OCI-LY3 (cell line): Measurements from ENCODE around the gene SLC16A4.

Experiments
- H2AFZ ChIP-seq: fragments of 200-600, 300-600 bp; shearing (Covaris generic); 2 replicates; pipeline ENCODE4 v1.6.0; 2014; ENCODE audit warnings: antibody characterized with exemption, low read depth, low read length
- H3K27ac ChIP-seq: fragments of 200-600, 300-600 bp; sonication (generic); 2 replicates; pipeline ENCODE4 v1.5.1; 2014; ENCODE audit warnings: mild to moderate bottlenecking, low read length, moderate library complexity, mixed read lengths
- H3K27me3 ChIP-seq: fragments of 200-600, 300-600 bp; sonication (generic); 2 replicates; pipeline ENCODE4 v1.6.1; 2014; ENCODE audit warnings: low read depth, low read length, mixed read lengths
- H3K36me3 ChIP-seq: fragments of 200-600, 300-600 bp; sonication (generic); replicated peaks from 2 replicates; pipeline ENCODE3; 2014; ENCODE audit warnings: low read depth, low read length, mixed read lengths
- H3K4me1 ChIP-seq: fragments of 300-600, 200-600 bp; sonication (generic); 2 replicates; pipeline ENCODE4 v1.6.1; 2014; ENCODE audit warnings: low read length, mixed read lengths
- H3K4me2 ChIP-seq: fragments of 200-600, 300-600 bp; sonication (generic); 2 replicates; pipeline ENCODE4 v1.6.1; 2014; ENCODE audit warnings: low read length, mixed read lengths
- H3K4me3 ChIP-seq: fragments of 300-600, 200-600 bp; sonication (generic); 2 replicates; pipeline ENCODE4 v1.5.1; 2014; ENCODE audit warnings: antibody characterized with exemption, mild to moderate bottlenecking, low read length, moderate library complexity
- H3K79me2 ChIP-seq: fragments of 300-600, 200-600 bp; shearing (Covaris generic); 2 replicates; pipeline ENCODE4 v1.6.1; 2014; ENCODE audit warnings: mild to moderate bottlenecking, low read length, mixed read lengths
- H3K9ac ChIP-seq: fragments of 300-600, 200-600 bp; shearing (Covaris generic); 2 replicates; pipeline ENCODE4 v1.6.0; 2014; ENCODE audit warnings: mild to moderate bottlenecking, low read length, moderate library complexity
- H3K9me3 ChIP-seq: fragments of 200-600, 300-600 bp; shearing (Covaris generic); 2 replicates; pipeline ENCODE4 v1.6.1; 2014; ENCODE audit warnings: low read length, mixed read lengths; ENCODE audit not compliant: insufficient read depth
- H4K20me1 ChIP-seq: fragments of 200-600, 300-600 bp; sonication (generic); 2 replicates; pipeline ENCODE4 v1.6.1; 2016; ENCODE audit warnings: low read length, mixed read lengths; ENCODE audit not compliant: insufficient read depth
- EZH2phosphoT487 ChIP-seq: fragments of 200-600 bp; shearing (Covaris generic); IDR thresholded peaks from 2 replicates; pipeline ENCODE4 v1.6.1; 2018; ENCODE audit warnings: antibody characterized with exemption, mixed run types, low read depth
- TF ChIP-seq, protein P1 (sequence below): fragments of 200-600, 300-600 bp; sonication (generic); IDR thresholded peaks from 2 replicates; pipeline ENCODE4 v1.5.1; 2014; ENCODE audit warnings: antibody characterized with exemption, low read length, low read depth

Gene SLC16A4

GRCh38 chr1:110394493-110394820, 3.6 kb upstream of the SLC16A4 start:
- TF ChIP-seq, protein P1, sequence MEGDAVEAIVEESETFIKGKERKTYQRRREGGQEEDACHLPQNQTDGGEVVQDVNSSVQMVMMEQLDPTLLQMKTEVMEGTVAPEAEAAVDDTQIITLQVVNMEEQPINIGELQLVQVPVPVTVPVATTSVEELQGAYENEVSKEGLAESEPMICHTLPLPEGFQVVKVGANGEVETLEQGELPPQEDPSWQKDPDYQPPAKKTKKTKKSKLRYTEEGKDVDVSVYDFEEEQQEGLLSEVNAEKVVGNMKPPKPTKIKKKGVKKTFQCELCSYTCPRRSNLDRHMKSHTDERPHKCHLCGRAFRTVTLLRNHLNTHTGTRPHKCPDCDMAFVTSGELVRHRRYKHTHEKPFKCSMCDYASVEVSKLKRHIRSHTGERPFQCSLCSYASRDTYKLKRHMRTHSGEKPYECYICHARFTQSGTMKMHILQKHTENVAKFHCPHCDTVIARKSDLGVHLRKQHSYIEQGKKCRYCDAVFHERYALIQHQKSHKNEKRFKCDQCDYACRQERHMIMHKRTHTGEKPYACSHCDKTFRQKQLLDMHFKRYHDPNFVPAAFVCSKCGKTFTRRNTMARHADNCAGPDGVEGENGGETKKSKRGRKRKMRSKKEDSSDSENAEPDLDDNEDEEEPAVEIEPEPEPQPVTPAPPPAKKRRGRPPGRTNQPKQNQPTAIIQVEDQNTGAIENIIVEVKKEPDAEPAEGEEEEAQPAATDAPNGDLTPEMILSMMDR, result no peak
- TF ChIP-seq EZH2phosphoT487, result no peak
- H4K20me1 ChIP-seq, result no peaks in the 10 kb centered on the region
- no peaks in the 10 kb centered on the region for H3K4me1 ChIP-seq
- no peak overlapping the region for H3K27ac ChIP-seq
- H3K79me2 ChIP-seq, result no peaks in the 10 kb centered on the region
- H3K27me3 ChIP-seq, result no peaks in the 10 kb centered on the region
- H3K9ac ChIP-seq, result no peak overlapping the region
- H3K4me2 ChIP-seq, result no peak overlapping the region
- H3K4me3 ChIP-seq, result no peak overlapping the region
- no peak overlapping the region for H2AFZ ChIP-seq
- no peaks in the 10 kb centered on the region for H3K9me3 ChIP-seq
- peaks cover 3% of the 10 kb centered on the region for H3K36me3 ChIP-seq

DNA sequence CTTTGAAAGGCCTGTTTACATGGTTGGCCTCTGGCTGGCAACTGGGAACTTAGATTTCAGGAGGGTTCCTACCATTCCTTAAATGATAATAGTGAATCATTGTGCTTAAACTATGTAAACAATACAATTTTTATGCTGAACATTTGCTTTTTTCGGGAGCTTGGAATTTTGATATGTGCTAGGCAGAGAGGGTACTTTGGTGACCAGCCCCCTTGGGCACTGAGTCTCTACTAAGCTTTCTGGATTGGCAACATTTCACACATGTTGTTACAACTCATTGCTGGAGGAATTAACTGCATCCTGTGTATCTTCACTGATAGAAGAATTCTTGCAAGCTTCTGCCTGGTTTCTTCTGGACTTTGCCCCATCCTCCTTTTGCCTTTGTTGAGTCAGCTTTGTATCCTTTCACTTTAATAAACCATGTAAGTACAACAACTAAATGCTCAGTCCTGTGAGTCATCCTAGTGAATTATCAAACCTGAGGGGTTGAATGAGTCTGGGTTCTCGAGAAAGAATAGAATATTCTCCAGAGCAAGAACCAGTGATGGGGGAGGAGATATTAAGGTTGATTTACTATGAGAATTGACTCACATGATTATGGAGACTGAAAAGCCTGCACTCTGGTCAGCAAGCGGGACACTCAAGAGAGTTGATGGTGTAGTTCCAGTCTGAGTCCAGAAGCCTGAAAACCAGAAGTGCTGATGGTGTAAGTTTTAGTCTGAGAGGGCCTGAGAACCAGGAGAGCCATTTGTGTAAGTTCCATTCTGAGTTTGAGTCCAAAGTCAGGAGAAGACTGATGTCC, 3.1 kb upstream of the SLC16A4 start:
- Histone ChIP-seq H3K27ac (no peak overlapping the region), H3K4me2 (no peak overlapping the region), H3K9ac (no peak overlapping the region), H3K79me2 (no peaks in the 10 kb centered on the region), H2AFZ (no peak overlapping the region), H3K4me1 (no peaks in the 10 kb centered on the region), H4K20me1 (no peaks in the 10 kb centered on the region), H3K4me3 (no peak overlapping the region), H3K27me3 (no peaks in the 10 kb centered on the region), H3K36me3 (peaks cover 3% of the 10 kb centered on the region), H3K9me3 (no peaks in the 10 kb centered on the region)
- TF ChIP-seq EZH2phosphoT487, result no peak
- TF ChIP-seq, protein P1, result no peak

- Histone ChIP-seq H3K4me1 (peaks cover 2% of the 10 kb centered on the region; the same call in 1 of the 2 replicates), H3K9ac (no peak overlapping the region), H3K27ac (no peak overlapping the region), H4K20me1 (no peaks in the 10 kb centered on the region), H3K9me3 (no peaks in the 10 kb centered on the region), H3K4me2 (no peak overlapping the region), H3K4me3 (no peak overlapping the region), H3K27me3 (no peaks in the 10 kb centered on the region), H3K36me3 (peaks cover 6% of the 10 kb centered on the region), H3K79me2 (no peaks in the 10 kb centered on the region), H2AFZ (no peak overlapping the region)
- TF ChIP-seq EZH2phosphoT487, result no peak
- TF ChIP-seq, protein P1, result no peak
Measured at GRCh38 chr1:110393286-110393685, 2.5 kb upstream of the SLC16A4 start.

GRCh38 chr1:110390096-110390495, 730 bp downstream of the SLC16A4 start:
- peaks cover 34% of the 10 kb centered on the region for H3K4me1 ChIP-seq
- no peaks in the 10 kb centered on the region for H3K79me2 ChIP-seq
- peaks cover 16% of the 10 kb centered on the region for H3K36me3 ChIP-seq
- H2AFZ ChIP-seq, result no peak overlapping the region
- no peaks in the 10 kb centered on the region for H3K27me3 ChIP-seq
- H3K9ac ChIP-seq, result no peak overlapping the region
- H4K20me1 ChIP-seq, result no peaks in the 10 kb centered on the region
- no peak overlapping the region for H3K4me3 ChIP-seq
- no peak overlapping the region for H3K4me2 ChIP-seq
- no peak overlapping the region for H3K27ac ChIP-seq
- TF ChIP-seq EZH2phosphoT487, result no peak
- TF ChIP-seq, protein P1, result no peak
- no peaks in the 10 kb centered on the region for H3K9me3 ChIP-seq
